KG1 (cell line): ENCODE measurements around the gene XRCC2.
"Not testable (repeated sequence)": the region's sequence is repeated elsewhere in the genome, so short reads cannot be mapped to it uniquely, and the experiment has no call there.

Experiments
- DNase-seq: peaks from one replicate; lab custom pipeline; 2025; lab: John Stamatoyannopoulos, UW

Gene XRCC2

GRCh38 chr7:152664636-152665035 is 11.3 kb downstream of the XRCC2 start:
- DNase-seq, result no peak

GRCh38 chr7:152663931-152664330 is 12.0 kb downstream of the XRCC2 start:
- no peak for DNase-seq

- DNase-seq, result no peak
Measured at GRCh38 chr7:152663148-152663740, 12.7 kb downstream of the XRCC2 start.

DNA sequence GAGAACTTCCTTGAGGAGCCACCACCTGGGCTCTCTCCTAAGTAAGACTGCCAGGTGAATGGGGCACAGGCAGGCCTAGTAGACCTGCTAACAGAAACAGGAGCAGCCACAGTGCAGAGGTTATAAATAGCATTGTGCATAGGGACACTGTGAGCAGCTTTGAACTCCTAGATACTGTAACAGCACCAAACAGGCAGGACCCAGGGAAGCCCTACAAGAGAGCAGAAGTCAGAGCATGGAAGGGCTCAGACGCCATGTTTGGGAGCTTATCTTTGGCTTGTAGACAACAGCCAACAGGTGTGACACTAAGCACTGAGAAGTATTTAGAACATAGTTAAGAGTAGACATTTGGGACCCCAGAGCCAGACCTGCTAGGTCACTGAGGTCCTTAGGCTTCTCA is 14.5 kb downstream of the XRCC2 start:
- DNase-seq, result no peak

GRCh38 chr7:152660021-152660420 is 15.9 kb downstream of the XRCC2 start:
- DNase-seq, result no peak

DNA sequence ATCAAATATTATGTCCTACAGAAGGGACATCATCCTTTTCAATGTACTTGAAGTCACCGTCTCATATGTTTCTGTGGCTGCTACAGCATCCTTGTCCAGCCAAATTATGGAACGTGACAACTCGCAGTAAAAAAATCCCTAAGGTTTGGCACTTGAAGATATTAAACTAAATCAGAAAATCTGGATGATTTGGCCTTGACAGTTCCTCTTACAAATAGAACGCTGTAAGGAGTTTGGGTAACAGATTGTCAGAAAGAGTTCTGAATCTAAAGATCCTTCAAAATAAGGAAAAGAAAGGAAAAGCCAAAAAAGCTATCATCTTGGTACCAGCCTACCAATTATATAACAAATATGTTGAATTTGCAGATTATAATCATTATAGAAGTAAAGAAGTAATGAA is 21.0 kb downstream of the XRCC2 start:
- DNase-seq, result no peak

GRCh38 chr7:152649220-152649619 is 26.7 kb downstream of the XRCC2 start:
- DNase-seq, result no peak

DNA sequence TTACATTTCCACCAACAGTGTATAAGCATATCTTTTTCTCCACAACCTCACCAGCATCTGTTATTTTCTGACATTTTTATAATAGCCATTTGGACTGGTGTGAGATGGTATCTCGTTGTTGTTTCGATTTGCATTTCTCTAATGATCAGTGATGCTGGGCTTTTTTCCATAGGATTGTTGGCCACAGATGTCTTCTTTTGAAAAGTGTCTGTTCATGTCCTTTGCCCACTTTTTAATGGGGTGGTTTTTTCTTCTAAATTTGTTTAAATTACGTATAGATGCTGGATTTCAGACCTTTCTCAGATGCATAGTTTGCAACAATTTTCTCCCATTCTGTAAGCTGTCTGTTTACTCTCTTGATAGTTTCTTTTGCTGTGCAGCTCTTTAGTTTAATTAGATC is 28.9 kb downstream of the XRCC2 start:
- DNase-seq, result no peak

GRCh38 chr7:152646579-152646978 is 29.4 kb downstream of the XRCC2 start:
- not testable (repeated sequence) for DNase-seq

GRCh38 chr7:152643979-152644559 is 31.9 kb downstream of the XRCC2 start:
- DNase-seq, result no peak

DNA sequence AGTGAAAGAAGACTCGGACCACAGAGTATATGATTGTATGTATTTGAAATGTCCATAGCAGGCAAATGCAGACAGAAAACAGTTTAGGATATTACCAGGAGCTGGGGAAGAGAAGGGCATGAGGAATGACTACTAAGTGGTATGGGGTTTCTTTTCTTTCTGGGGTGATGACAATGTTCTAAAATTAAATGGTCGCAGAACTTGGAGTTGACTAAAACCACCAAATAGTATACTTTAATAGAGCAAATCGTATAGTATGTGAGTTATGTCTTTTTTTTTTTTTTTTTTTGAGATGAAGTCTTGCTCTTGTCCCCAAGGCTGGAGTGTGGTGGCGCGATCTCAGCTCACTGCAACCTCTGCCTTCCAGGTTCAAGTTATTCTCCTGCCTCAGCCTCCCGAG is 34.6 kb downstream of the XRCC2 start:
- DNase-seq, result no peak

DNA sequence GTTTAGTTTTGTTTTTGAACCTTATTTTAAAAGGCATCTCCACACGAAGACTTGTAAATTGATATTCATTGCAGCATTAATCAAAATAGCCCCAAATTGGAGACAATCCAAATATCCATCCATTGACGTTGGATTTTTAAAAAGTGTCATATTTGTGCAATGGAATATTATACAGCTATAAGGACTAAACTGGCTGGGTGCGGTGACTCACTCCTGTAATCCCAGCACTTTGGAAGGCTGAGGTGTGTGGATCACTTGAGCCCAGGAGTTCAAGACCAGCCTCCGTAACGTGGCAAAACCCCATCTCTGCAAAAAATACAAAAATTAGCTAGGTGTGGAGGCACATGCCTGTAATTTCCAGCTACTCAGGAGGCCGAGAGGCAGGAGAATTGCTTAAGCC is 35.1 kb downstream of the XRCC2 start:
- DNase-seq, result no peak

- no peak for DNase-seq
Measured at GRCh38 chr7:152637920-152638580, 37.9 kb downstream of the XRCC2 start.

GRCh38 chr7:152637161-152637560 is 38.8 kb downstream of the XRCC2 start:
- no peak for DNase-seq

DNA sequence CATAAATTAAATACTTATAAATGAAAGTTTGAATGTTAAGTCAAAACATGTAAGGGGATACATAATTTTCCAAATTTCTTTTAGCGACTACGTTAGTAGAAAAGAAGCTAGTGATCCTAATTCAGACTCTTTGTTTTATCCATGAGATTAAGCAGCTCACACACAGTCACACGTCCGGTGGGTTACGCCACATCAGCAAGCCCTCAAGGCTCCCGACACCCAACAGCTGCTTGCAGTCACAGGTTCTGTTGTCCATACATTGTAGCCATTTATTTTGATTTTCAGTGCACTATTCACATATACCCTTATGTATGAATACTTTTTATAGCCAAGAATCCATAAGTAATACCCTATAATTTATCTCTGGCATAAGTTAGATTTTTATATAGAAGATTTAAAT is 39.5 kb downstream of the XRCC2 start:
- DNase-seq, result no peak

- DNase-seq, result no peak
Measured at GRCh38 chr7:152633504-152633903, 42.4 kb downstream of the XRCC2 start.

DNA sequence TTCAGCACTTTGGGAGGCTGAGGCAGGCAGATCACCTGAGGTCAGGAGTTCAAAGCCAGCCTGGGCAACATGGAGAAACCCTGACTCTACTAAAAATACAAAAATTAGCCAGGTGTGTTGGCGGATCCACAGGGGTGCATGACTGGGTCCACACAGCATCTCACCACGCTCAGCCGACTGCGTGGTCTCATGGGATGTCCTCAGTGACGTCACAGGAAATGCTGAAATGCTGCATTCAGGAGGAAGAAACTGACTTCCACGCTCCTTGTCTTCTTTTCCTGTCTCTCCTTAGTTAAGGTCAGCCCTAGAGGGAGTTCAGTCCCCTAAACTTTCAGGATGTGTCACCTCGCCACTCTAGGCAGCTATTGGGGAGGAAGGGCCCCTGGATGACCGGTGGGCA is 42.9 kb downstream of the XRCC2 start:
- DNase-seq, result no peak

GRCh38 chr7:152628772-152629171 is 47.2 kb downstream of the XRCC2 start:
- DNase-seq, result not testable (repeated sequence)

- DNase-seq, result no peak
Measured at GRCh38 chr7:152624228-152624627, 51.7 kb downstream of the XRCC2 start.

GRCh38 chr7:152621426-152621825 is 54.5 kb downstream of the XRCC2 start:
- no peak for DNase-seq

- DNase-seq, result no peak
Measured at GRCh38 chr7:152619027-152619739, 56.8 kb downstream of the XRCC2 start.

DNA sequence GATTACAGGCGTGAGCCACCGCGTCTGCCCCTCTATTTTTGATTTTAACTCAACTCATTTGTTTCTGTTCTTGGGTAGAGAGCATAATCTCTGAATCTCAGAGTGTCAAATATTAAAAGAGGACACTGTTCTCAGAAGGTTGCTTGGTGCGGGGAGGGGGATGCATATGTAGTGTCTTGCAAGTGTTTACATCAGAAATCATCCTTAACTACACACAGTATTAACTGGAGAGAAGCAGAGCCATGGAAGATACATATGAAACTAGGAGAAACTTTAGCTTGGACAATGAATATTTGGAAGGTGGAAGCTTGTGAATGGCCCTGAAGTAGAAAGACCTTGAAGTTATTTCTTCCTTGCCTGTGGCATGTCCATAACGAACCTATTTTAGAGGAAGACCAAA is 57.5 kb downstream of the XRCC2 start:
- DNase-seq, result no peak

- no peak for DNase-seq
Measured at GRCh38 chr7:152617056-152617455, 58.9 kb downstream of the XRCC2 start.
